Measurements from ENCODE around the gene GFRA1. TPM values are rescaled to one million over a fixed set of nuclear protein-coding genes. Genes with fewer than 3 reads are reported as not detected.

GFRA1 gene
- total and polyA plus RNA-seq, 2 donors (not counting 3 experiments of a cell fraction or from before 2014, with no cell fraction given), result 0.22 to 0.88 TPM

DNA sequence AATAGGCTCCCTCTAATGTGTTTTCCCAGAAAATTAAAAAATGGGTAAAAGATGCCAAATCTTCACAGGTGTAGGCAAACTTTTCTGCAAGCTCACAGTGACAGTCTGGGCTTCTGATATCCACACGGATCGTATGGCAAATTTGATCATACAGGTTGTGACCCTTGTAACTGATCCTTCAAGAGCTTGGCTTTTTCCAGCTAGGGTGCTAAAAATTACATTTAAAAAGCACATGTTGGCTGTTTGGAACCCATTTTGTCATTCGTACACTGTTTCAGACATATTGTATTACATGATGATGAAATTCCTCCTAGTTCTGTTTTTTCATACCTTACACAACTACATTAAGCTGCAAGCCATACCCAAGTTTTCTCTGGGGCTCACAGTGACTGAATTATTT is 138.7 kb downstream of the GFRA1 start:
- Histone ChIP-seq H3K27me3 (ENCODE audit: control insufficient read depth in 2 of 2, insufficient read depth in 2 of 2, low read length in 2 of 2) (no peaks in the 10 kb centered on the region), H3K4me2 (ENCODE audit: insufficient read depth, low read length) (no peak overlapping the region), H3K4me3 (replicated peaks in 1 of 3; ENCODE audit: insufficient read depth in 1 of 3, low read depth in 1 of 3, low read length in 3 of 3) (no peak overlapping the region), H3K36me3 (ENCODE audit: control insufficient read depth in 2 of 2, extremely low read depth in 1 of 2, insufficient read depth in 2 of 2, low read length in 2 of 2) (no peaks in the 10 kb centered on the region), H3K79me2 (ENCODE audit: control insufficient read depth, insufficient read depth, low read length) (no peaks in the 10 kb centered on the region), H3K9ac (replicated peaks; ENCODE audit: extremely low read depth, insufficient read depth, low read length) (no peak overlapping the region), H3K4me1 (ENCODE audit: control insufficient read depth, extremely low read depth, insufficient read depth, low read length) (no peaks in the 10 kb centered on the region), H3K27ac (ENCODE audit: insufficient read depth, low read depth, low read length) (no peak overlapping the region), H4K20me1 (replicated peaks; ENCODE audit: control insufficient read depth, extremely low read depth, insufficient read depth, low read length) (no peaks in the 10 kb centered on the region), H3K9me3 (replicated peaks; ENCODE audit: control insufficient read depth, insufficient read depth, low read length) (no peaks in the 10 kb centered on the region), H2AFZ (ENCODE audit: low read depth, low read length) (no peak overlapping the region), H3K9me1 (replicated peaks; ENCODE audit: control insufficient read depth, extremely low read depth, insufficient read depth, low read length) (no peaks in the 10 kb centered on the region)
- TF ChIP-seq POLR2A (IDR thresholded peaks at IDR 0.05; ENCODE audit: low read depth, low read length) (no peak), POLR2AphosphoS5 (IDR thresholded peaks at IDR 0.05; ENCODE audit: insufficient read depth, low read depth, low read length) (no peak), EZH2 (IDR thresholded peaks at IDR 0.05; ENCODE audit: borderline replicate concordance, low read depth, low read length, severe bottlenecking) (no peak), JUN (IDR thresholded peaks at IDR 0.05; ENCODE audit: borderline replicate concordance, insufficient read depth, insufficient read length, low read depth) (no peak), FOS (IDR thresholded peaks at IDR 0.05; ENCODE audit: borderline replicate concordance, insufficient read depth, low read length) (no peak), MYC (IDR thresholded peaks at IDR 0.05; ENCODE audit: low read depth, low read length) (no peak)
- TF ChIP-seq, protein P1, sequence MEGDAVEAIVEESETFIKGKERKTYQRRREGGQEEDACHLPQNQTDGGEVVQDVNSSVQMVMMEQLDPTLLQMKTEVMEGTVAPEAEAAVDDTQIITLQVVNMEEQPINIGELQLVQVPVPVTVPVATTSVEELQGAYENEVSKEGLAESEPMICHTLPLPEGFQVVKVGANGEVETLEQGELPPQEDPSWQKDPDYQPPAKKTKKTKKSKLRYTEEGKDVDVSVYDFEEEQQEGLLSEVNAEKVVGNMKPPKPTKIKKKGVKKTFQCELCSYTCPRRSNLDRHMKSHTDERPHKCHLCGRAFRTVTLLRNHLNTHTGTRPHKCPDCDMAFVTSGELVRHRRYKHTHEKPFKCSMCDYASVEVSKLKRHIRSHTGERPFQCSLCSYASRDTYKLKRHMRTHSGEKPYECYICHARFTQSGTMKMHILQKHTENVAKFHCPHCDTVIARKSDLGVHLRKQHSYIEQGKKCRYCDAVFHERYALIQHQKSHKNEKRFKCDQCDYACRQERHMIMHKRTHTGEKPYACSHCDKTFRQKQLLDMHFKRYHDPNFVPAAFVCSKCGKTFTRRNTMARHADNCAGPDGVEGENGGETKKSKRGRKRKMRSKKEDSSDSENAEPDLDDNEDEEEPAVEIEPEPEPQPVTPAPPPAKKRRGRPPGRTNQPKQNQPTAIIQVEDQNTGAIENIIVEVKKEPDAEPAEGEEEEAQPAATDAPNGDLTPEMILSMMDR (IDR thresholded peaks at IDR 0.05; ENCODE audit: extremely low read depth in 1 of 2, insufficient read depth in 1 of 2, low read depth in 1 of 2, low read length in 2 of 2), result no peak
- TF ChIP-seq, protein P2, sequence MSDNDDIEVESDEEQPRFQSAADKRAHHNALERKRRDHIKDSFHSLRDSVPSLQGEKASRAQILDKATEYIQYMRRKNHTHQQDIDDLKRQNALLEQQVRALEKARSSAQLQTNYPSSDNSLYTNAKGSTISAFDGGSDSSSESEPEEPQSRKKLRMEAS (IDR thresholded peaks at IDR 0.05; ENCODE audit: insufficient read depth, insufficient read length), result no peak
- no TSS peak for BruUV-seq (replicated peaks)
- DNase-seq (ENCODE audit: low read depth, low spot score) (no peak), FAIRE-seq (no peak)
- ChIA-PET CTCF (no interaction called here), POLR2A (no interaction called here)
- intact Hi-C loops (cut with micrococcal nuclease), result no loop called here
- dilution Hi-C loops (cut with MboI; ENCODE audit: extremely low pct_ligation_motif_present, low sequenced_read_pairs), result no loop called here
